ENCODE results near the gene PCCA. TPM values are rescaled to one million over a fixed set of nuclear protein-coding genes. Genes with fewer than 3 reads are reported as not detected.

Gene PCCA
- total and polyA plus RNA-seq, 2 experiments from 2014 or later, result 41.9 to 46.6 TPM

DNA sequence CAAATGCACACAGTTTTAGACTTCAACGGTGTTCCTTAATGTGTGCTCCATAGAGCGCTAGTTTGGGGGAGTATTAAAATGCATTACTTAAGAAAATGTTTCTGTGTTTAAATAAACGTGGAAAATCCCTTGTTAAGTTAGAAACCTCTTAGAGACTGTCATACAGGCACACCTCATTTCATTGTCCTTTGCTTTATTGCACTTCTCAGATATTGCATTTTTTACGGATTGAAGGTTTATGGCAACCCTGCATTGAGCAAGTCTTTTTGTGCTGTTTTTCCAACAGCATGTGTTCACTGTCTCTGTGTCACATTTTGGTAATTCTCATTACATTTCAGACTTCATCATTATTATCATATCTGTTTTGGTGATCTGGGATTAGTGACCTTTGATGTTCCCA, 255.7 kb downstream of the PCCA start:
- peaks cover under 1% of the 10 kb centered on the region; the same call in 2 of the 3 replicates for H3K4me1 Mint-ChIP-seq

More for the DNA sequence above, 255.7 kb downstream of the PCCA start:
- H3K4me3 ChIP-seq, result no peak overlapping the region
- H3K4me2 ChIP-seq, result no peak overlapping the region
- H3K27me3 ChIP-seq (ENCODE audit: insufficient read depth), result no peaks in the 10 kb centered on the region
- no peaks in the 10 kb centered on the region for H3K27me3 Mint-ChIP-seq (ENCODE audit: insufficient read depth, low read depth, poor library complexity)
- no peak overlapping the region for H3K27ac ChIP-seq (ENCODE audit: low read depth)
- H3K27ac Mint-ChIP-seq, result no peak overlapping the region
- no peak overlapping the region for H3K4me3 Mint-ChIP-seq
- no peaks in the 10 kb centered on the region for H3K9me3 Mint-ChIP-seq
- DNase-seq (ENCODE audit: low spot score) (no peak), ATAC-seq (no peak)
- no peaks in the 10 kb centered on the region for H3K36me3 ChIP-seq (ENCODE audit: insufficient read depth)
- H3K79me2 ChIP-seq (replicated peaks; ENCODE audit: insufficient read depth), result no peaks in the 10 kb centered on the region
- H3F3A ChIP-seq (replicated peaks; ENCODE audit: low read depth), result no peaks in the 10 kb centered on the region
- H2AFZ ChIP-seq, result no peak overlapping the region
- H4K20me1 ChIP-seq (replicated peaks; ENCODE audit: insufficient read depth), result no peaks in the 10 kb centered on the region
- peaks cover 24% of the 10 kb centered on the region; the same call in 2 of the 3 replicates for H3K36me3 Mint-ChIP-seq (ENCODE audit: low read depth)
- H3K9me2 ChIP-seq (ENCODE audit: insufficient read depth), result no peaks in the 10 kb centered on the region
- TF ChIP-seq EZH2phosphoT487 (IDR thresholded peaks at IDR 0.05; ENCODE audit: unreplicated experiment), result no peak
- TF ChIP-seq, protein P1, sequence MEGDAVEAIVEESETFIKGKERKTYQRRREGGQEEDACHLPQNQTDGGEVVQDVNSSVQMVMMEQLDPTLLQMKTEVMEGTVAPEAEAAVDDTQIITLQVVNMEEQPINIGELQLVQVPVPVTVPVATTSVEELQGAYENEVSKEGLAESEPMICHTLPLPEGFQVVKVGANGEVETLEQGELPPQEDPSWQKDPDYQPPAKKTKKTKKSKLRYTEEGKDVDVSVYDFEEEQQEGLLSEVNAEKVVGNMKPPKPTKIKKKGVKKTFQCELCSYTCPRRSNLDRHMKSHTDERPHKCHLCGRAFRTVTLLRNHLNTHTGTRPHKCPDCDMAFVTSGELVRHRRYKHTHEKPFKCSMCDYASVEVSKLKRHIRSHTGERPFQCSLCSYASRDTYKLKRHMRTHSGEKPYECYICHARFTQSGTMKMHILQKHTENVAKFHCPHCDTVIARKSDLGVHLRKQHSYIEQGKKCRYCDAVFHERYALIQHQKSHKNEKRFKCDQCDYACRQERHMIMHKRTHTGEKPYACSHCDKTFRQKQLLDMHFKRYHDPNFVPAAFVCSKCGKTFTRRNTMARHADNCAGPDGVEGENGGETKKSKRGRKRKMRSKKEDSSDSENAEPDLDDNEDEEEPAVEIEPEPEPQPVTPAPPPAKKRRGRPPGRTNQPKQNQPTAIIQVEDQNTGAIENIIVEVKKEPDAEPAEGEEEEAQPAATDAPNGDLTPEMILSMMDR (conservative IDR thresholded peaks at IDR 0.05; ENCODE audit: low read depth in 2 of 2), result no peak
- no peak for TF ChIP-seq JUNB (IDR thresholded peaks at IDR 0.05; ENCODE audit: unreplicated experiment)
- TF ChIP-seq, protein P2, sequence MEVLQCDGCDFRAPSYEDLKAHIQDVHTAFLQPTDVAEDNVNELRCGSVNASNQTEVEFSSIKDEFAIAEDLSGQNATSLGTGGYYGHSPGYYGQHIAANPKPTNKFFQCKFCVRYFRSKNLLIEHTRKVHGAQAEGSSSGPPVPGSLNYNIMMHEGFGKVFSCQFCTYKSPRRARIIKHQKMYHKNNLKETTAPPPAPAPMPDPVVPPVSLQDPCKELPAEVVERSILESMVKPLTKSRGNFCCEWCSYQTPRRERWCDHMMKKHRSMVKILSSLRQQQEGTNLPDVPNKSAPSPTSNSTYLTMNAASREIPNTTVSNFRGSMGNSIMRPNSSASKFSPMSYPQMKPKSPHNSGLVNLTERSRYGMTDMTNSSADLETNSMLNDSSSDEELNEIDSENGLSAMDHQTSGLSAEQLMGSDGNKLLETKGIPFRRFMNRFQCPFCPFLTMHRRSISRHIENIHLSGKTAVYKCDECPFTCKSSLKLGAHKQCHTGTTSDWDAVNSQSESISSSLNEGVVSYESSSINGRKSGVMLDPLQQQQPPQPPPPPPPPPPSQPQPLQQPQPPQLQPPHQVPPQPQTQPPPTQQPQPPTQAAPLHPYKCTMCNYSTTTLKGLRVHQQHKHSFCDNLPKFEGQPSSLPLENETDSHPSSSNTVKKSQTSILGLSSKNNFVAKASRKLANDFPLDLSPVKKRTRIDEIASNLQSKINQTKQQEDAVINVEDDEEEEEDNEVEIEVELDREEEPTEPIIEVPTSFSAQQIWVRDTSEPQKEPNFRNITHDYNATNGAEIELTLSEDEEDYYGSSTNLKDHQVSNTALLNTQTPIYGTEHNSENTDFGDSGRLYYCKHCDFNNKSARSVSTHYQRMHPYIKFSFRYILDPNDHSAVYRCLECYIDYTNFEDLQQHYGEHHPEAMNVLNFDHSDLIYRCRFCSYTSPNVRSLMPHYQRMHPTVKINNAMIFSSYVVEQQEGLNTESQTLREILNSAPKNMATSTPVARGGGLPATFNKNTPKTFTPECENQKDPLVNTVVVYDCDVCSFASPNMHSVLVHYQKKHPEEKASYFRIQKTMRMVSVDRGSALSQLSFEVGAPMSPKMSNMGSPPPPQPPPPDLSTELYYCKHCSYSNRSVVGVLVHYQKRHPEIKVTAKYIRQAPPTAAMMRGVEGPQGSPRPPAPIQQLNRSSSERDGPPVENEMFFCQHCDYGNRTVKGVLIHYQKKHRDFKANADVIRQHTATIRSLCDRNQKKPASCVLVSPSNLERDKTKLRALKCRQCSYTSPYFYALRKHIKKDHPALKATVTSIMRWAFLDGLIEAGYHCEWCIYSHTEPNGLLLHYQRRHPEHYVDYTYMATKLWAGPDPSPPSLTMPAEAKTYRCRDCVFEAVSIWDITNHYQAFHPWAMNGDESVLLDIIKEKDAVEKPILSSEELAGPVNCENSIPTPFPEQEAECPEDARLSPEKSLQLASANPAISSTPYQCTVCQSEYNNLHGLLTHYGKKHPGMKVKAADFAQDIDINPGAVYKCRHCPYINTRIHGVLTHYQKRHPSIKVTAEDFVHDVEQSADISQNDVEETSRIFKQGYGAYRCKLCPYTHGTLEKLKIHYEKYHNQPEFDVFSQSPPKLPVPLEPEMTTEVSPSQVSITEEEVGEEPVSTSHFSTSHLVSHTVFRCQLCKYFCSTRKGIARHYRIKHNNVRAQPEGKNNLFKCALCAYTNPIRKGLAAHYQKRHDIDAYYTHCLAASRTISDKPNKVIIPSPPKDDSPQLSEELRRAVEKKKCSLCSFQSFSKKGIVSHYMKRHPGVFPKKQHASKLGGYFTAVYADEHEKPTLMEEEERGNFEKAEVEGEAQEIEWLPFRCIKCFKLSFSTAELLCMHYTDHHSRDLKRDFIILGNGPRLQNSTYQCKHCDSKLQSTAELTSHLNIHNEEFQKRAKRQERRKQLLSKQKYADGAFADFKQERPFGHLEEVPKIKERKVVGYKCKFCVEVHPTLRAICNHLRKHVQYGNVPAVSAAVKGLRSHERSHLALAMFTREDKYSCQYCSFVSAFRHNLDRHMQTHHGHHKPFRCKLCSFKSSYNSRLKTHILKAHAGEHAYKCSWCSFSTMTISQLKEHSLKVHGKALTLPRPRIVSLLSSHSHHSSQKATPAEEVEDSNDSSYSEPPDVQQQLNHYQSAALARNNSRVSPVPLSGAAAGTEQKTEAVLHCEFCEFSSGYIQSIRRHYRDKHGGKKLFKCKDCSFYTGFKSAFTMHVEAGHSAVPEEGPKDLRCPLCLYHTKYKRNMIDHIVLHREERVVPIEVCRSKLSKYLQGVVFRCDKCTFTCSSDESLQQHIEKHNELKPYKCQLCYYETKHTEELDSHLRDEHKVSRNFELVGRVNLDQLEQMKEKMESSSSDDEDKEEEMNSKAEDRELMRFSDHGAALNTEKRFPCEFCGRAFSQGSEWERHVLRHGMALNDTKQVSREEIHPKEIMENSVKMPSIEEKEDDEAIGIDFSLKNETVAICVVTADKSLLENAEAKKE (CRISPR knock-in tag; IDR thresholded peaks at IDR 0.05), result no peak
- TF ChIP-seq STAT1 (IDR thresholded peaks at IDR 0.05; ENCODE audit: unreplicated experiment), result no peak
- no peak for TF ChIP-seq ZNF114 (CRISPR knock-in tag; IDR thresholded peaks at IDR 0.05)
- TF ChIP-seq POLR2AphosphoS5 (IDR thresholded peaks at IDR 0.05; ENCODE audit: low read depth), result no peak
- TF ChIP-seq, protein P3, sequence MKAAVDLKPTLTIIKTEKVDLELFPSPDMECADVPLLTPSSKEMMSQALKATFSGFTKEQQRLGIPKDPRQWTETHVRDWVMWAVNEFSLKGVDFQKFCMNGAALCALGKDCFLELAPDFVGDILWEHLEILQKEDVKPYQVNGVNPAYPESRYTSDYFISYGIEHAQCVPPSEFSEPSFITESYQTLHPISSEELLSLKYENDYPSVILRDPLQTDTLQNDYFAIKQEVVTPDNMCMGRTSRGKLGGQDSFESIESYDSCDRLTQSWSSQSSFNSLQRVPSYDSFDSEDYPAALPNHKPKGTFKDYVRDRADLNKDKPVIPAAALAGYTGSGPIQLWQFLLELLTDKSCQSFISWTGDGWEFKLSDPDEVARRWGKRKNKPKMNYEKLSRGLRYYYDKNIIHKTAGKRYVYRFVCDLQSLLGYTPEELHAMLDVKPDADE (IDR thresholded peaks at IDR 0.05), result no peak
- no peak for TF ChIP-seq CREB1 (CRISPR knock-in tag; IDR thresholded peaks at IDR 0.05; ENCODE audit: low read depth)
- TF ChIP-seq EZH2 (IDR thresholded peaks at IDR 0.05; ENCODE audit: low read depth, unreplicated experiment), result no peak
- TF ChIP-seq, protein P4, sequence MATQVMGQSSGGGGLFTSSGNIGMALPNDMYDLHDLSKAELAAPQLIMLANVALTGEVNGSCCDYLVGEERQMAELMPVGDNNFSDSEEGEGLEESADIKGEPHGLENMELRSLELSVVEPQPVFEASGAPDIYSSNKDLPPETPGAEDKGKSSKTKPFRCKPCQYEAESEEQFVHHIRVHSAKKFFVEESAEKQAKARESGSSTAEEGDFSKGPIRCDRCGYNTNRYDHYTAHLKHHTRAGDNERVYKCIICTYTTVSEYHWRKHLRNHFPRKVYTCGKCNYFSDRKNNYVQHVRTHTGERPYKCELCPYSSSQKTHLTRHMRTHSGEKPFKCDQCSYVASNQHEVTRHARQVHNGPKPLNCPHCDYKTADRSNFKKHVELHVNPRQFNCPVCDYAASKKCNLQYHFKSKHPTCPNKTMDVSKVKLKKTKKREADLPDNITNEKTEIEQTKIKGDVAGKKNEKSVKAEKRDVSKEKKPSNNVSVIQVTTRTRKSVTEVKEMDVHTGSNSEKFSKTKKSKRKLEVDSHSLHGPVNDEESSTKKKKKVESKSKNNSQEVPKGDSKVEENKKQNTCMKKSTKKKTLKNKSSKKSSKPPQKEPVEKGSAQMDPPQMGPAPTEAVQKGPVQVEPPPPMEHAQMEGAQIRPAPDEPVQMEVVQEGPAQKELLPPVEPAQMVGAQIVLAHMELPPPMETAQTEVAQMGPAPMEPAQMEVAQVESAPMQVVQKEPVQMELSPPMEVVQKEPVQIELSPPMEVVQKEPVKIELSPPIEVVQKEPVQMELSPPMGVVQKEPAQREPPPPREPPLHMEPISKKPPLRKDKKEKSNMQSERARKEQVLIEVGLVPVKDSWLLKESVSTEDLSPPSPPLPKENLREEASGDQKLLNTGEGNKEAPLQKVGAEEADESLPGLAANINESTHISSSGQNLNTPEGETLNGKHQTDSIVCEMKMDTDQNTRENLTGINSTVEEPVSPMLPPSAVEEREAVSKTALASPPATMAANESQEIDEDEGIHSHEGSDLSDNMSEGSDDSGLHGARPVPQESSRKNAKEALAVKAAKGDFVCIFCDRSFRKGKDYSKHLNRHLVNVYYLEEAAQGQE (IDR thresholded peaks at IDR 0.05; ENCODE audit: unreplicated experiment), result no peak
- TF ChIP-seq ZNF331 (CRISPR knock-in tag; IDR thresholded peaks at IDR 0.05; ENCODE audit: low read depth), result no peak
- no peak for TF ChIP-seq NANOG (IDR thresholded peaks at IDR 0.05; ENCODE audit: borderline replicate concordance)
- no peaks in the 10 kb centered on the region for H3K4me1 ChIP-seq (ENCODE audit: insufficient read depth)

All from GM23338 (cell line).